Measurements from ENCODE around the gene AMIGO2.

AMIGO2 gene

DNA sequence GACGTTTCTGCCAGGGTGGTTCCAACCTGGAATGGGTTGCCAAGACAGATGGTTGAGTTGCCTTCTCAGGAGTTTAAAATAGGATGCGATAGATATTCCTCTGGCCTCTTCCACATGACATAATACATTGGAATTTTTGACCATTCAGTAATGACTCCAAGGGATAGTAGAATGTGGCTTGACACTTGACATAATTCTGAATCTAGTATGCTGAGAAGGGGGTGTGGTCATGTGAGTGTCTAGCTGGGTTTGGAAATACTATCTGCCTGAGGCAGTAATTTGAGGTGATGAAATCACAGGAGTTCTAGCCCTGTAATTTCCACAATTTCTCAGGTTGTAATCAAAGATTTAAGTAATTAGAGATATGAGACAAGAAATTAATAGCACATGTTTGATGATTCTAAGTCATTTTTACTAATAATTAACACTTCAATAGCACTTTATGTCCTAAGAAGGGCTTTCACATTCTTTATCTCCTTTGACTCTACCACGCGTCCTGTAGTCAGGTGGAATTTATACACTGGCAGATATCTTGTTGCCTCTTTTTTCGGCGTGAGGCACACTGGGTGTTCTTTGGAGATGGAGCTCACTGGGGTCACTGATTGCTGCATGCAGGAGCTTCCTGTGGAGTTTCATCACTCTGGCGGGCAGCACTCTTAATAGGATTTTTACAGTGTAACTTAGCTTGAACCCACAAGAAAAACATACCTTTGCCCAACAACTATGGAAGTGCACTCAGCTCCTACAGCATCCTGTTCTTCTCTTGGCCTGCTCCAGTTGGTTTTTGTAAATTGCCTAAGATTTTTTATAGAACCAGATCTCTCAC, 3.2 kb upstream of the AMIGO2 start:
- CTCF ChIA-PET = interaction anchor here (1.0 to 1.4 kb wide), 5 partner anchors 50 to 603 kb away, joined by 3 to 4 read pairs (median 3); no protein-coding TSS in a partner anchor
- H3K4me3 ChIP-seq (ENCODE audit: low read depth, low read length) = no peak overlapping the region
- TF ChIP-seq, protein P1, sequence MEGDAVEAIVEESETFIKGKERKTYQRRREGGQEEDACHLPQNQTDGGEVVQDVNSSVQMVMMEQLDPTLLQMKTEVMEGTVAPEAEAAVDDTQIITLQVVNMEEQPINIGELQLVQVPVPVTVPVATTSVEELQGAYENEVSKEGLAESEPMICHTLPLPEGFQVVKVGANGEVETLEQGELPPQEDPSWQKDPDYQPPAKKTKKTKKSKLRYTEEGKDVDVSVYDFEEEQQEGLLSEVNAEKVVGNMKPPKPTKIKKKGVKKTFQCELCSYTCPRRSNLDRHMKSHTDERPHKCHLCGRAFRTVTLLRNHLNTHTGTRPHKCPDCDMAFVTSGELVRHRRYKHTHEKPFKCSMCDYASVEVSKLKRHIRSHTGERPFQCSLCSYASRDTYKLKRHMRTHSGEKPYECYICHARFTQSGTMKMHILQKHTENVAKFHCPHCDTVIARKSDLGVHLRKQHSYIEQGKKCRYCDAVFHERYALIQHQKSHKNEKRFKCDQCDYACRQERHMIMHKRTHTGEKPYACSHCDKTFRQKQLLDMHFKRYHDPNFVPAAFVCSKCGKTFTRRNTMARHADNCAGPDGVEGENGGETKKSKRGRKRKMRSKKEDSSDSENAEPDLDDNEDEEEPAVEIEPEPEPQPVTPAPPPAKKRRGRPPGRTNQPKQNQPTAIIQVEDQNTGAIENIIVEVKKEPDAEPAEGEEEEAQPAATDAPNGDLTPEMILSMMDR (IDR thresholded peaks at IDR 0.05; ENCODE audit: insufficient read depth, low read length, missing control alignments) = no peak
- DNase-seq (ENCODE audit: low read depth, low spot score) = peak; percentile 87
- POLR2A ChIA-PET = interaction anchor here (0.9 to 2.0 kb wide), 2 partner anchors 13 to 190 kb away, joined by 3 to 17 read pairs; no protein-coding TSS in a partner anchor

DNA sequence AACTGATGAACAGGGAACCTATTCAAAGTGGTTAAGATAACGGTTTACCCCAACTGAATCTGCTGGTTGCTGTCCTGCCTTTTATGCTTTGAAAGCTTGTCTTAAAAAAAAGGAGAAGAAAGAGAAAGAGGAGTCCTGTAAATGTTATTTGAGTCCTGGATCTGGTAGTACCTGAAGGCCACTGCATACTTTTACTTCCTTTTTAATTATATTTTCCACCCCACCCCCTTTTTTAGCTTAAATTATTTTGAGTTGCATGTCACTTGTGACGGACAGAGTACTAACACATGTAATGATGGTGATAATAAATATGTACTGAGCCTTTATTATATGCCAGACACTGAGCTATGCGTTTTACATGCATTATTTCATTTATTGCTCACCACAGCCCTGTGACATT, 2.5 kb upstream of the AMIGO2 start:
- no peak for DNase-seq (ENCODE audit: low read depth, low spot score)
- H3K4me3 ChIP-seq (ENCODE audit: low read depth, low read length) = no peak overlapping the region
- CTCF ChIA-PET = interaction anchor here (0.9 to 1.4 kb wide), 2 partner anchors 50 to 555 kb away, joined by 3 to 4 read pairs; no protein-coding TSS in a partner anchor
- TF ChIP-seq, protein P1 (IDR thresholded peaks at IDR 0.05; ENCODE audit: insufficient read depth, low read length, missing control alignments) = no peak
- POLR2A ChIA-PET = interaction anchor here (0.9 to 2.0 kb wide), 2 partner anchors 14 to 190 kb away, joined by 3 to 17 read pairs; no protein-coding TSS in a partner anchor

DNA sequence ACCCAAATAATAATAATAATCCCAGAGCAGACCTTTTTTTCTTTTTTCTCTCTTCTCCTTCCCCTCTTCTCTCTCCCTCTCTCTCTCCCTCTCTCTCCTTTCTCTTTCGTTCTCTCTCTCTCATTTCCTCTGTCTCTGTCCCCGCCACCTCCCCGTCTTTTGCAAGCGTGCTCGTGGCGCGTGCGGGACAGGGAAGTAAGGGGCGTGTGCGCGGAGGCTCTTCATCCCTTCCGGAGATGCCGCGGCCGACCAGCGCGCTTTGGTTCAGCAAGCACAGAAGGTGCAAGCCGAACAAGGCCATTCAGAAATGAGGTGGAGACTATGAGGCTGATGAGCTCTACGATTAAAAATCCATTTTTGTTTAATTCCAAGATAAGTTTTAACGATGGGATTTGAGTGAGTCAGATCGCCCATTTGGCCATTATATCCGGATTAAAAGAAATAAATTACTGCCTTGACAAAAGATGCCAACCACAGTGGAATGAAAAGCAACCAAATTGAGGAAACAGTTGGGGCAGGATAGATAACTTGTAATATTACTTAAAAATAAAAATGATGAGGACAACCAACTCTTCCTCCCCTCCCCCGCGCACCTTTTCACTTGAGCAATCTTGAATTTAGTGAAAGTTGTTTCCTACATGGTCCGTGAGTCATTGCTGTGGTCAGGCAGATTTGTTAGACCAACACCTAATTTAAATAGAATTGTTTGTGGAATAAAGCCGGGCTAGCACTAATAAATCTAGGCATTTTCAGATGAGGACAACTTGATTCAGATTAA, 1.2 kb upstream of the AMIGO2 start:
- TF ChIP-seq, protein P1 (IDR thresholded peaks at IDR 0.05; ENCODE audit: insufficient read depth, low read length, missing control alignments) = no peak
- CTCF ChIA-PET = interaction anchor here (1.5 to 3.6 kb wide), 3 partner anchors 10 to 127 kb away, joined by 3 to 28 read pairs (median 5); no protein-coding TSS in a partner anchor
- DNase-seq (ENCODE audit: low read depth, low spot score) = no peak
- peak overlapping the region; percentile 85 for H3K4me3 ChIP-seq (ENCODE audit: low read depth, low read length)
- POLR2A ChIA-PET = interaction anchor here (1.4 to 2.5 kb wide), 5 partner anchors 8 to 226 kb away, joined by 4 to 13 read pairs (median 9); no protein-coding TSS in a partner anchor

DNA sequence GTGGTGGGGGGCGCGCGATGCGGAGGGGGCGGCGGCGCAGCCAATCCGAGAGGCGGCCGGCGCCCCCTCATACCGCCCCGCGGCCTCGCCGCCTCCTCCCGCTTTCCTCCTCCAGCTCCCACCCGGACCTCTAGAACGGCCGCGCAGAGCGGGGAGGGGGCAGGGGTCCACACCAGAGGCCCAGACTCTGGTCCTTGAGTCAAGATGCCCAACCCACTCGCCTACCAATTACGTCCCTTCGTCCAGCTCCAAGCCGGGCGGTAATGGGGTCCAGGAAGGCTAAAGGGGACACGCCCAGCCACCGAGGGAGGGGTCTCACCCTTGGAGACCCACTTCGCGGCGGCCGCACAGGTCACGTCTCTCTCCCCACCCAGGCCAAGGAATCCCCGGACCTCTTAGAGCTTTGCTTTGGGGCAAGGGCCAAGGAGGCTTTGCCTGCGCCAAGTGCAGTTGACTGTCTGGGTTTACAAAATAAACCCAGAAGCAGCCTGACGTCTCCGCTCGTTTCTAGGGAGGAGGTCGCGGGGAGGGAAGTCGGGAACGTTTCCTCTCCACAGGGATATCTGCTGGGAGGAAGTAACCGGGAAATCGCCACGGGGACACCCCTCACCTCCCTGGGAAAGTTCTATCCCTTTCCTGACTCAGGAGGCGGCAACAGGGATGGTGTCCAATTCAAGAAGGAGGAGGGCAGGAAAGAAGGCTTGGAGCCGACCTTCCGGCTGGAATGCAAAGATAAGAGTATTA, 394 bp upstream of the AMIGO2 start:
- H3K4me3 ChIP-seq (ENCODE audit: low read depth, low read length) = peak overlapping the region; percentile 85
- POLR2A ChIA-PET = interaction anchor here (0.5 to 2.5 kb wide), 10 partner anchors 8 to 316 kb away, joined by 3 to 13 read pairs (median 4); no protein-coding TSS in a partner anchor
- TF ChIP-seq, protein P1 (IDR thresholded peaks at IDR 0.05; ENCODE audit: insufficient read depth, low read length, missing control alignments) = no peak
- CTCF ChIA-PET = interaction anchor here (1.5 to 3.6 kb wide), 6 partner anchors 9 to 317 kb away, joined by 3 to 28 read pairs (median 8); no protein-coding TSS in a partner anchor
- DNase-seq (ENCODE audit: low read depth, low spot score) = no peak

DNA sequence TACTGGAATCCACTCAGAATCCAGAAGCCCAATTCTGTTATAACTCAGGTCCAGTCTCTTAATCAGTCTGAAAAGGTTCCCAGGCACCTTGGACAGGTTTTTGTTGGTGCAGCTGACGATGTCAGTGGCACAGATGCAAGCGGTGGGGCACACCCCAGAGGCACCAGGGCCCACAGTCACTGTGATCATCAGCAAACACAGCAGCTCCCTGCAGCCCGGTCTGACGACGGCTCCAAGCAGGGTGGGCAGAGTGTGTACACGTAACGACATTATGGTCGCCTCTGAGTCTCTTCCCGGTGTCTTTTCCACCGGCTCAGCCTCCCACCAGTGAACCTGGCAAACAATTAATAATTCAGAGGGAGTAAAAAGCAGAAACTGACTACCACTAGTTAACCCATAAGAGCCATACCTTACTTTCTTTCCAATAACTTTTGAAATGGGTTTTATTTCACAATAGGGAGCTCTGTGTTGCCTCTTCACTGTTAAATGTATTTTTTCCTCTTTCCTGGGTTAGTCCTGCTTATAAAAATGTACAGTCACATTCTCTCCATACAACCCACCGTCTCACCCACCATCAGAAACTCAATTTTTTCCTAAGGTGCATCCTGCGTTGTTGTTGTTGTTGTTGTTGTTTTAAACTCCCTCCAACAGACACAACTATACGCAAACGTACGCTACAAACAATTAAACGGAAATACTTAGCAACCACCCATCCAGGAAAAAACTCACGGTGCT, 859 bp downstream of the AMIGO2 start:
- H3K4me3 ChIP-seq (ENCODE audit: low read depth, low read length) = peak overlapping the region; percentile 85
- TF ChIP-seq, protein P1 (IDR thresholded peaks at IDR 0.05; ENCODE audit: insufficient read depth, low read length, missing control alignments) = no peak
- no peak for DNase-seq (ENCODE audit: low read depth, low spot score)
- ChIA-PET POLR2A (interaction anchor here (1.3 to 2.5 kb wide), 7 partner anchors 8 to 228 kb away, joined by 4 to 13 read pairs (median 5); no protein-coding TSS in a partner anchor), CTCF (interaction anchor here (0.7 to 3.6 kb wide), 8 partner anchors 8 to 319 kb away, joined by 3 to 28 read pairs (median 6); no protein-coding TSS in a partner anchor)
